K562 (cell line): ENCODE measurements around the gene RAD54L.

Source experiments
- CHD2 ChIP-seq: IDR thresholded peaks from 2 replicates; pipeline ENCODE4 v1.6.1; 2011; ENCODE audit warnings: low read depth, low read length
- EP300 ChIP-seq: IDR thresholded peaks from 2 replicates; pipeline ENCODE4 v1.6.1; 2012; ENCODE audit warnings: low read length, improper control_type of control experiment
- JUNB ChIP-seq: fragments of 450-650 bp; formaldehyde crosslinking; conservative IDR thresholded peaks from 2 replicates; pipeline ENCODE4 v1.4.0; 2020; ENCODE audit warnings: mild to moderate bottlenecking
- KAT7 ChIP-seq: sonication (generic); formaldehyde crosslinking; IDR thresholded peaks from 2 replicates; pipeline ENCODE4 v1.8.0; 2022; ENCODE audit warnings: missing genetic modification reagents, mild to moderate bottlenecking, borderline replicate concordance
- MITF ChIP-seq: IDR thresholded peaks from 2 replicates; pipeline ENCODE4 v1.6.1; 2014; ENCODE audit warnings: antibody characterized with exemption
- NRF1 ChIP-seq, 2 experiments: fragments of 450-650 bp; IDR thresholded peaks in 1 of 2; conservative IDR thresholded peaks in 1 of 2; 2 replicates each; pipeline ENCODE4 v1.6.1; 2014; ENCODE audit warnings: mild to moderate bottlenecking in 2 of 2
- POLR2A ChIP-seq: fragments of 450-650 bp; conservative IDR thresholded peaks from 2 replicates; pipeline ENCODE4 v1.6.1; 2016
- SIX5 ChIP-seq, 2 experiments: IDR thresholded peaks; 2 replicates each; pipeline ENCODE4 v1.6.1; 2011; ENCODE audit warnings: low read length in 2 of 2, borderline replicate concordance in 1 of 2, low read depth in 1 of 2, mild to moderate bottlenecking in 1 of 2, moderate library complexity in 1 of 2; ENCODE audit not compliant: insufficient read depth in 1 of 2
- SMARCA4 ChIP-seq: fragments of 450-650 bp; IDR thresholded peaks from 2 replicates; pipeline ENCODE4 v1.6.1; 2016

GRCh38 chr1:46285730-46286477 is 38.3 kb downstream of the RAD54L start:
- peak; percentile 48 to 53; a peak in 3 of 4 replicates for TF ChIP-seq NRF1 (conservative IDR thresholded peaks at IDR 0.05 in 1 of 2, IDR thresholded peaks at IDR 0.05 in 1 of 2)
- TF ChIP-seq MITF, result no peak
- no peak for TF ChIP-seq JUNB
- TF ChIP-seq SMARCA4, result peak; percentile 16; the same call in 1 of the 2 replicates
- no peak for TF ChIP-seq CHD2
- TF ChIP-seq POLR2A, result peak; percentile 38; the same call in 1 of the 2 replicates
- no peak for TF ChIP-seq SIX5 (IDR thresholded peaks at IDR 0.05; ENCODE audit: borderline replicate concordance in 1 of 2, insufficient read depth in 1 of 2, low read depth in 1 of 2, low read length in 2 of 2)
- TF ChIP-seq EP300, result peak; percentile 66
- TF ChIP-seq KAT7 (CRISPR knock-in tag), result no peak
